GM18873 (cell line): Measurements from ENCODE around the gene THUMPD3.

Experiments used
- ATAC-seq: cut with Tn5 transposase; IDR thresholded peaks from one replicate; pipeline ENCODE4 v1.9.1; 2021; ENCODE audit warnings: mild to moderate bottlenecking, moderate library complexity, moderate number of reproducible peaks; ENCODE audit not compliant: unreplicated experiment, low FRiP score

THUMPD3 gene

GRCh38 chr3:9396632-9397331 lies 33.9 kb downstream of the THUMPD3 start:
- peak; percentile 71 for ATAC-seq

GRCh38 chr3:9397332-9397905 lies 34.6 kb downstream of the THUMPD3 start, which contains the start of gene SETD5:
Gene SETD5, plus strand, starts transcription at chr3:9397615. Its CDS starts 31,324 bp downstream, at chr3:9428939.
- peak; percentile 37 for ATAC-seq

GRCh38 chr3:9397906-9398699 lies 35.2 kb downstream of the THUMPD3 start:
- ATAC-seq: no peak

- ATAC-seq: no peak
Observed at GRCh38 chr3:9398700-9399336, 36.0 kb downstream of the THUMPD3 start.

GRCh38 chr3:9399337-9399703 lies 36.5 kb downstream of the THUMPD3 start:
- ATAC-seq: no peak

- no peak for ATAC-seq
Observed at GRCh38 chr3:9399746-9400145, 36.9 kb downstream of the THUMPD3 start.

- no peak for ATAC-seq
Observed at GRCh38 chr3:9400616-9401015, 37.8 kb downstream of the THUMPD3 start.

- ATAC-seq: no peak
Observed at GRCh38 chr3:9401986-9402385, 39.1 kb downstream of the THUMPD3 start.

- no peak for ATAC-seq
Observed at GRCh38 chr3:9402410-9403228, 39.8 kb downstream of the THUMPD3 start.

- no peak for ATAC-seq
Observed at GRCh38 chr3:9403463-9403862, 40.6 kb downstream of the THUMPD3 start.

- ATAC-seq: no peak
Observed at GRCh38 chr3:9404680-9405079, 41.8 kb downstream of the THUMPD3 start.

GRCh38 chr3:9405756-9406155 lies 42.9 kb downstream of the THUMPD3 start:
- ATAC-seq: no peak

- ATAC-seq: no peak
Observed at GRCh38 chr3:9406856-9407626, 44.2 kb downstream of the THUMPD3 start.

GRCh38 chr3:9408061-9408460 lies 45.2 kb downstream of the THUMPD3 start:
- ATAC-seq: no peak

GRCh38 chr3:9408546-9408945 lies 45.7 kb downstream of the THUMPD3 start:
- ATAC-seq: no peak

- ATAC-seq: no peak
Observed at GRCh38 chr3:9409981-9410854, 47.4 kb downstream of the THUMPD3 start.

- ATAC-seq: no peak
Observed at GRCh38 chr3:9411302-9411701, 48.4 kb downstream of the THUMPD3 start.

GRCh38 chr3:9412293-9412692 lies 49.4 kb downstream of the THUMPD3 start:
- ATAC-seq: no peak
